Stimulated activated CD4-positive, alpha-beta T cell treated with anti-CD3 and anti-CD28 coated beads, Interleukin-1b, Interleukin-23, amount 100 ng/mL, for 24 hours (primary cell): ENCODE results near the gene COMT.

ENCODE experiments used
- DNase-seq, 4 experiments: peaks; one replicate each; pipeline ENCODE4 v3.0.0-alpha.2; 2020; ENCODE audit warnings: low read depth in 4 of 4, low spot score in 1 of 4

Gene COMT

GRCh38 chr22:19981171-19981960 lies 39.8 kb downstream of the COMT start:
- no peak for DNase-seq

- no peak for DNase-seq
Observed at GRCh38 chr22:19981961-19982920, 40.7 kb downstream of the COMT start.

- DNase-seq = no peak
Observed at GRCh38 chr22:19982991-19983578, 41.5 kb downstream of the COMT start.

GRCh38 chr22:19983741-19984140 lies 42.2 kb downstream of the COMT start:
- DNase-seq = no peak

- no peak for DNase-seq
Observed at GRCh38 chr22:19984201-19984753, 42.7 kb downstream of the COMT start.

GRCh38 chr22:19984851-19985811 lies 43.6 kb downstream of the COMT start:
- no peak for DNase-seq

GRCh38 chr22:19986011-19986409 lies 44.4 kb downstream of the COMT start:
- no peak for DNase-seq

GRCh38 chr22:19986410-19987341 lies 45.1 kb downstream of the COMT start:
- peak; percentile 36 to 54 (median 38) for DNase-seq

- DNase-seq = no peak
Observed at GRCh38 chr22:19987394-19988306, 46.1 kb downstream of the COMT start.

- DNase-seq = no peak
Observed at GRCh38 chr22:19988331-19988808, 46.8 kb downstream of the COMT start.

GRCh38 chr22:19988965-19989724 lies 47.6 kb downstream of the COMT start:
- DNase-seq = no peak

- DNase-seq = no peak
Observed at GRCh38 chr22:19989725-19990067, 48.1 kb downstream of the COMT start.

- DNase-seq = no peak
Observed at GRCh38 chr22:19990188-19990587, 48.6 kb downstream of the COMT start.

GRCh38 chr22:19990609-19991394 lies 49.2 kb downstream of the COMT start:
- no peak for DNase-seq

- DNase-seq = no peak
Observed at GRCh38 chr22:19991395-19991644, 49.7 kb downstream of the COMT start.

- DNase-seq = no peak
Observed at GRCh38 chr22:19991645-19992451, 50.3 kb downstream of the COMT start.
